Lung (tissue), 12 donors: ENCODE measurements around the gene TPTE2. TPM values are rescaled to one million over a fixed set of nuclear protein-coding genes. Genes with fewer than 3 reads are reported as not detected.
"Not testable (repeated sequence)": the region's sequence is repeated elsewhere in the genome, so short reads cannot be mapped to it uniquely, and the experiment has no call there.

Experiments
- ATAC-seq: fragments of 200-7000 bp; cut with Tn5 transposase; one replicate; pipeline ENCODE4 v1.9.1; 2020; ENCODE audit warnings: moderate number of reproducible peaks; ENCODE audit not compliant: insufficient read depth, low FRiP score
- DNase-seq, 3 donors: peaks; one replicate each; pipeline ENCODE4 v3.0.0-alpha.2; 2013 to 2017
- H3K27ac ChIP-seq, 2 donors: one replicate each; pipeline ENCODE4 v1.5.1; 2013; ENCODE audit warnings: mild to moderate bottlenecking in 2 of 2, moderate library complexity in 2 of 2, control low read depth in 1 of 2, inconsistent platforms in 1 of 2, low read depth in 1 of 2, low read length in 1 of 2
- H3K27me3 ChIP-seq, 3 donors: one replicate each; pipeline ENCODE4 v1.5.1; 2013; ENCODE audit warnings: low read length in 2 of 3; ENCODE audit not compliant: control insufficient read depth in 3 of 3, insufficient read depth in 3 of 3
- H3K36me3 ChIP-seq, 4 donors: one replicate each; pipeline ENCODE4 v1.5.1; 2013; ENCODE audit warnings: low read length in 4 of 4, mild to moderate bottlenecking in 1 of 4, moderate library complexity in 1 of 4; ENCODE audit not compliant: control insufficient read depth in 4 of 4, insufficient read depth in 4 of 4
- H3K4me1 ChIP-seq, 5 donors: one replicate each; pipeline ENCODE4 v1.5.1; 2013; ENCODE audit warnings: low read length in 5 of 5, mild to moderate bottlenecking in 2 of 5, moderate library complexity in 1 of 5; ENCODE audit not compliant: control insufficient read depth in 5 of 5, insufficient read depth in 5 of 5
- H3K4me3 ChIP-seq: one replicate; pipeline ENCODE4 v1.5.1; 2013; ENCODE audit warnings: mild to moderate bottlenecking, control low read depth, moderate library complexity
- H3K9ac ChIP-seq, 2 donors: one replicate each; pipeline ENCODE4 v1.5.1; 2013; ENCODE audit warnings: low read length in 2 of 2, control low read depth in 1 of 2; ENCODE audit not compliant: insufficient read depth in 1 of 2
- H3K9me3 ChIP-seq, 4 donors: one replicate each; pipeline ENCODE4 v1.5.1; 2013; ENCODE audit warnings: low read length in 3 of 4, mild to moderate bottlenecking in 1 of 4, moderate library complexity in 1 of 4; ENCODE audit not compliant: control insufficient read depth in 4 of 4, insufficient read depth in 3 of 4
- WGBS, 2 donors: extraction: QIAGEN DNeasy Blood & Tissue Kit; methylation state at CpG; one replicate each; pipeline ENCODE4 v1.1.7; 2013; 5-methylcytosine and 5-hydroxymethylcytosine counted together
- polyA plus RNA-seq, 2 donors: library from polyadenylated mRNA; stranded (reverse); fragments of 200-250 nt; gene quantifications; one replicate each; pipeline ENCODE4 v1.2.1, GENCODE V29; 2013
- total RNA-seq, 2 donors: library from RNA; depleted of rRNA in 1 of 2; stranded (reverse); fragments of >200 nt in 1 of 2; gene quantifications; one replicate each; pipeline ENCODE4 v1.2.1, GENCODE V29; 2014 to 2021
- TF ChIP-seq, protein P1 (sequence below): IDR thresholded peaks from 2 replicates; pipeline ENCODE4 v1.5.1; 2012; ENCODE audit warnings: mild to moderate bottlenecking; ENCODE audit errors: control extremely low read depth, extremely low read depth
- donor health status: control.
- donor health status: control.
- donor health status: Bipolar disorder and iron deficiency.
- donor health status: healthy.
- donor health status: DM: yes; HTN: yes; CAD: no.

The TPTE2 gene
- total and polyA plus RNA-seq, 4 donors: 0.02 to 0.12 TPM; not detected in 2

DNA sequence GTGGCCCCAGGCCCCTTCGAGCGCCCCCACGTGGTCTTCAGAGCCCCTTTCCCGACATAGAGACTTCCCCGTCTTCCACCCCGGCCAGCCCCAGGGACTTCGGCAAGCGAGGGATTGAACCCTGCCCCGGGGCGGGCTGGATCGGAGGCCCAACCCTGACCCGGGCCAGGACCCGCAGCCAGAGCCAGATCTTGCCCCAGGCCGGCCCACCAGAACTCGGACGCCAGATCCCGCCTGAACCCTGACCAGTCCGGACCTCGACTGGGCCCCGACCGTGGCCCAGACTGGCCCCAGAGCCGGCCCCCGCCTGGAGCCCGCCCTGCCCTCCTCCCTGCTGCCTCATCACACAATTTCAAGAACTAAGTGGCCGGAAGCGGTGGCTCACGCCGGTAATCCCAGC is 253 bp upstream of the TPTE2 start:
- TF ChIP-seq, protein P1, sequence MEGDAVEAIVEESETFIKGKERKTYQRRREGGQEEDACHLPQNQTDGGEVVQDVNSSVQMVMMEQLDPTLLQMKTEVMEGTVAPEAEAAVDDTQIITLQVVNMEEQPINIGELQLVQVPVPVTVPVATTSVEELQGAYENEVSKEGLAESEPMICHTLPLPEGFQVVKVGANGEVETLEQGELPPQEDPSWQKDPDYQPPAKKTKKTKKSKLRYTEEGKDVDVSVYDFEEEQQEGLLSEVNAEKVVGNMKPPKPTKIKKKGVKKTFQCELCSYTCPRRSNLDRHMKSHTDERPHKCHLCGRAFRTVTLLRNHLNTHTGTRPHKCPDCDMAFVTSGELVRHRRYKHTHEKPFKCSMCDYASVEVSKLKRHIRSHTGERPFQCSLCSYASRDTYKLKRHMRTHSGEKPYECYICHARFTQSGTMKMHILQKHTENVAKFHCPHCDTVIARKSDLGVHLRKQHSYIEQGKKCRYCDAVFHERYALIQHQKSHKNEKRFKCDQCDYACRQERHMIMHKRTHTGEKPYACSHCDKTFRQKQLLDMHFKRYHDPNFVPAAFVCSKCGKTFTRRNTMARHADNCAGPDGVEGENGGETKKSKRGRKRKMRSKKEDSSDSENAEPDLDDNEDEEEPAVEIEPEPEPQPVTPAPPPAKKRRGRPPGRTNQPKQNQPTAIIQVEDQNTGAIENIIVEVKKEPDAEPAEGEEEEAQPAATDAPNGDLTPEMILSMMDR: no peak
- Histone ChIP-seq H3K4me3 (no peak overlapping the region), H3K4me1 (peaks cover 0 to 4% (median 0%) of the 10 kb centered on the region in 5 donors), H3K9ac (no peak overlapping the region), H3K27me3 (no peaks in the 10 kb centered on the region), H3K9me3 (peaks cover 0 to 4% (median 0%) of the 10 kb centered on the region in 4 donors), H3K27ac (no peak overlapping the region), H3K36me3 (no peaks in the 10 kb centered on the region)
- 85 to 92% methylated on average over 28 of the region's 28 CpGs for WGBS, 2 donors
- DNase-seq (no peak), ATAC-seq (no peak)

DNA sequence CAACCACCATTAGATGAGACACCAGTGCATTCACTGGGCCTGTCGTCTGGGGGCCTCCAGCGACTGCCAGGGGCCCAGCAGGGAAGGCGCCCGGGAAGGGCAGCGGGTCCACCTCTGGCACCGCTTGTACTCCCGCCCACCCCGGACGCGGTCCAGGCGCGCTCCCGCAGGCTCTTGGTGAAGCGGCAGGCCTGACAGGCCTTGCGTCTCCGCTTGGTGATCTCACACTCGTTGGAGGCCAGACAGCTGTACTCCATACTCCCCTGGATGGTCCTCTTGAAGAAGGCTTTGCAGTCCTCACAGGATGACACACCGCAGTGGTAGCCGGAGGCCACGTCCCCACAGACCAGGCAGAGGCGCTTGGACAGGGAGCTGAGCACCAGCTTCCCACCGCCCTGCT is 660 bp downstream of the TPTE2 start:
- not testable (repeated sequence) for H3K36me3 ChIP-seq, H3K4me3 ChIP-seq, ATAC-seq, H3K4me1 ChIP-seq, H3K9ac ChIP-seq, H3K27me3 ChIP-seq, DNase-seq, H3K9me3 ChIP-seq, H3K27ac ChIP-seq
- WGBS, 2 donors: 94 to 96% methylated on average over 20 to 22 of the region's 22 CpGs

DNA sequence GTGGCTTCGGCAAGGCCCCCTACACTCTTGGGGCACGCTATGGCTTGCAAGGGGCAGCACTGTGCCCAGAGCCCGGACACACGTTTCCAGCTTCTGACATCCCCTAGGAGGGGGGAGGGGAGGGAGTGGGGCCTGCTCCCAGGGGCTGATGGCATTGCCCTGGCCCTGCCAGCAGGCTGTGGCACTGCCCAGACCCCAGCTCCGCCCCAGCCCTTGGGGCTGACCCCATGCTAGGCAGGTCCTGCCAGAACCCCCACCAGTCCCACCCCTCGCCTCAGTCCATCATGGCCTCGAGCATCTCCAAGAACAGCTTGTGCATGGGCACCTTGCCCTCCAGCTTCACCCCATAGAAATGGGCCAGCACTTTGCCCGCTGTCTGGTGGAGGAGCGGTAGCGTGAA is 1.6 kb downstream of the TPTE2 start:
- H3K27ac ChIP-seq, H3K4me3 ChIP-seq, H3K36me3 ChIP-seq, H3K9ac ChIP-seq, ATAC-seq, H3K9me3 ChIP-seq, DNase-seq, H3K27me3 ChIP-seq, H3K4me1 ChIP-seq: not testable (repeated sequence)
- WGBS, 2 donors: no CpG with 5 or more reads among the region's 10 CpGs

DNA sequence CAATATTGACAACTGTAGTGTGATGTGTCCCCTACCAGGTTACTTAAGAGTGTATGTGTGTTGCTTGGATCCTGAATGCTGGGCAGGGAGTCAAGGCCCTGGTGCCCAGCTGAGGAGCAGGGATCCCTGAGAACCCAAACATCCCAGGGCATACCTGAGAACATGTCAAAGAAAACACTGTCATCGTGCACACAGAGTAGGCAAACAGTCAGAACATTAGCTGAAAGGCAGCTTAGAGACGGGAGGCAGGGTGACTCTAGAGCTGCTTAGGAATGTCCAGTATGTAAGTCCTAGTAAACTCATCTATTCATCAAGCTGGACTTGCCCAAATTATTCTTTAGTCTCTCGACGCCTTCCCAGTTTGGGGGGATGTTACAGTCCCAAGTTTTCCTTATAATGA is 4.0 kb downstream of the TPTE2 start:
- 59 to 98% methylated on average over 2 of the region's 4 CpGs for WGBS, 2 donors
- H3K36me3 ChIP-seq, ATAC-seq: not testable (repeated sequence)

DNA sequence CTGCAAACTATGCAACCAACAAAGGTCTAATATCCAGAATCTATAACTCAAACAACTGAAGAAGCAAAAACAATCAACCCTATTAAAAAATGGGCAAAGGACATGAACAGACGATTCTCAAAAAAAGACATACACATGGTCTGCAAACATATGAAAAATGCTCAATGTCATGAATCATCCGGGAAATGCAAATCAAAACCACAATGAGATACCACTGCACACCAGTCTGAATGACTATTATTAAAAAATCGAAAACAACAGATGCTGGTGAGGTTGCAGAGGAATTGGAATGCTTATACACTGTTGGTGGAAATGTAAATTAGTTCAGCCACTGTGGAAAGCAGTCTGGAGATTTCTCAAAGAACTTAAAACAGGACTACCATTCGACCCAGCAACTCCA is 12.1 kb downstream of the TPTE2 start:
- H3K4me1 ChIP-seq, ATAC-seq, H3K9me3 ChIP-seq, H3K4me3 ChIP-seq, H3K27ac ChIP-seq, H3K9ac ChIP-seq, H3K27me3 ChIP-seq, H3K36me3 ChIP-seq, DNase-seq: not testable (repeated sequence)
- WGBS, 2 donors: 81 to 82% methylated on average over 3 to 4 of the region's 4 CpGs

More for the DNA sequence above, 4.0 kb downstream of the TPTE2 start:
- H3K9me3 ChIP-seq, DNase-seq, H3K4me3 ChIP-seq, H3K27me3 ChIP-seq, H3K27ac ChIP-seq, H3K4me1 ChIP-seq, H3K9ac ChIP-seq: not testable (repeated sequence)

DNA sequence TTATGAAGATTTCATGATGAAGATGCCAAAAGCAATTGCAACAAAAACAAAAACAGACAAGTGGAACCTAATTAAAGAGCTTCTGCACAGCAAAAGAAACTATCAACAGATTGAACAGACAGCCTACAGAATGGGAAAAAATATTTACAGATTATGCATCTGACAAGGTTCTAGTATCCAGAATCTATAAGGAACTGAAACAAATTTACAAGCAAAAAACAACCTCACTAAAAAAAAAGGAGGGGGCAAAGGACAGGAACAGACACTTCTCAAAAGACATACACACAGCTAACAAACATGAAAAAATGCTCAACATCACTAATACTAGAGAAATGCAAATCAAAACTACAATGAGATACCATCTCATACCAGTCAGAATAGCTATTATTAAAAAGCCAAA is 35.7 kb downstream of the TPTE2 start:
- H3K27me3 ChIP-seq, H3K36me3 ChIP-seq, DNase-seq, H3K4me1 ChIP-seq, H3K27ac ChIP-seq, H3K9ac ChIP-seq, H3K9me3 ChIP-seq, ATAC-seq, H3K4me3 ChIP-seq: not testable (repeated sequence)
